CD8-positive, alpha-beta memory T cell (primary cell): ENCODE data around the gene RCSD1. TPM values are rescaled to one million over a fixed set of nuclear protein-coding genes. Genes with fewer than 3 reads are reported as not detected.
A peak's percentile ranks its signal among the peaks of the same experiment; 100 is the strongest.
"Not testable (repeated sequence)": the region's sequence is repeated elsewhere in the genome, so short reads cannot be mapped to it uniquely, and the experiment has no call there.

Source experiments
- CTCF ChIA-PET: fragments of 350-600 bp; sonication (Branson Sonifier 250); formaldehyde crosslinking; loops from one replicate; lab custom pipeline; 2021; ENCODE audit warnings: antibody characterized with exemption; lab: Charles Lee
- POLR2A ChIA-PET: fragments of 350-600 bp; sonication (Branson Sonifier 250); formaldehyde crosslinking; loops from one replicate; lab custom pipeline; 2021; ENCODE audit warnings: antibody characterized with exemption; lab: Charles Lee
- DNase-seq, 5 donors: peaks; one replicate each; pipeline versions ENCODE4 v3.0.0 to v3.0.0-alpha.2; 2020 to 2022; ENCODE audit warnings: mixed read lengths in 1 of 5
- H3K27ac ChIP-seq: one replicate; pipeline ENCODE4 v1.7.0; 2013; ENCODE audit warnings: low read depth, mild to moderate bottlenecking, low read length, moderate library complexity
- H3K27me3 ChIP-seq: 2 replicates; pipeline ENCODE4 v1.7.0; 2013; ENCODE audit warnings: low read length, mild to moderate bottlenecking; ENCODE audit not compliant: insufficient read depth, poor library complexity, severe bottlenecking
- H3K36me3 ChIP-seq: 2 replicates; pipeline ENCODE4 v1.7.0; 2013; ENCODE audit warnings: mild to moderate bottlenecking, low read length, moderate library complexity; ENCODE audit not compliant: insufficient read depth
- H3K4me1 ChIP-seq: 2 replicates; pipeline ENCODE4 v1.7.0; 2013; ENCODE audit warnings: mild to moderate bottlenecking, low read length, moderate library complexity; ENCODE audit not compliant: insufficient read depth
- H3K4me3 ChIP-seq: 2 replicates; pipeline ENCODE4 v1.7.0; 2013; ENCODE audit warnings: mild to moderate bottlenecking, low read length
- H3K9me3 ChIP-seq: 2 replicates; pipeline ENCODE4 v1.7.0; 2013; ENCODE audit warnings: mild to moderate bottlenecking, low read length
- H3K27ac Mint-ChIP-seq, 8 donors: one replicate each; pipeline ENCODE4 v1.8.0; 2020 to 2021; ENCODE audit warnings: mixed read lengths in 8 of 8, mild to moderate bottlenecking in 6 of 8, inconsistent platforms in 3 of 8, moderate library complexity in 3 of 8
- H3K27me3 Mint-ChIP-seq, 2 donors: one replicate each; pipeline ENCODE4 v1.8.0; 2020 to 2021; ENCODE audit warnings: mixed read lengths in 2 of 2, mild to moderate bottlenecking in 1 of 2, moderate library complexity in 1 of 2
- H3K36me3 Mint-ChIP-seq, 3 donors: one replicate each; pipeline ENCODE4 v1.8.0; 2020 to 2021; ENCODE audit warnings: mixed read lengths in 3 of 3, inconsistent platforms in 1 of 3, mild to moderate bottlenecking in 1 of 3
- H3K4me1 Mint-ChIP-seq, 3 donors: one replicate each; pipeline ENCODE4 v1.8.0; 2020 to 2021; ENCODE audit warnings: mixed read lengths in 3 of 3, inconsistent platforms in 1 of 3, mild to moderate bottlenecking in 1 of 3
- H3K4me3 Mint-ChIP-seq, 7 donors: one replicate each; pipeline ENCODE4 v1.8.0; 2020 to 2021; ENCODE audit warnings: mixed read lengths in 7 of 7, mild to moderate bottlenecking in 6 of 7, moderate library complexity in 4 of 7, inconsistent platforms in 2 of 7
- H3K9me3 Mint-ChIP-seq, 5 donors: one replicate each; pipeline ENCODE4 v1.8.0; 2020 to 2022; ENCODE audit warnings: mixed read lengths in 5 of 5, mild to moderate bottlenecking in 3 of 5, moderate library complexity in 2 of 5, inconsistent platforms in 1 of 5
- polyA plus RNA-seq: library from polyadenylated mRNA; unstranded; fragments of 300-500 nt; fragmentation: Illumina TruSeq; gene quantifications from one replicate; pipeline ENCODE4 v1.2.3, GENCODE V29; 2021
- total RNA-seq, 2 experiments: library from RNA; stranded (reverse); gene quantifications; one replicate each; pipeline ENCODE4 v1.2.3, GENCODE V29; 2021

The RCSD1 gene
- total and polyA plus RNA-seq, 3 experiments from 2014 or later, result 45.9 to 171 (median 47.9) TPM

DNA sequence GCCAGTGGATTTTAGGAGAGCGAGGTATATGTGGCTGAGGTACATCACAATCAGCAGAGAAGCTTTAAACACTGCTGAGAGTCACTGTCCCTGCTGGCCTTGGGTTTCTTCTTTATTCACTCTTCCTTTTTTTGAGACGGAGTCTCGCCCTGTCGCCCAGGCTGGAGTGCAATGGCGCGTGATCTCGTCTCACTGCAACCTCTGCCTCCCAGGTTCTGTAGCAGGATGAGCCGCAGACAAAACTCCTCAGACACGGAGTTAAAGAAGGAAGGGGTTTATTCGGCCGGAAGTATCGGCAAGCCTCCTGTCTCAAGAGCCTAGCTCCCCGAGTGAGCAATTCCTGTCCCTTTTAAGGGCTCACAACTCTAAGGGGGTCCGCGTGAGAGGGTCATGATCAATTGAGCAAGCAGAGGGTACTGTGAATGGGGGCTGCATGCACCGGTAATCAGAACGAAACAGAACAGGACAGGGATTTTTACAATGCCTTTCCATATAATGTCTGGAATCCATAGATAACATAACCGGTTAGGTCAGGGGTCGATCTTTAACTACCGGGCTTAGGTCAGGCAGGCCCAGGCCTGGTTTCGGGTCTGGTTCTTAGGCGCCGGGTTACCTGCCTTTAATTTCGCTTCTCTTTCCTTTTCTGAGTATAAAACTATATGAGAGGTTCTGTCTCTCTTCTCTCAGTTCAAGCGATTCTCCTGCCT is 89.8 kb downstream of the RCSD1 start:
- CTCF ChIA-PET, result not testable (repeated sequence)
- peak overlapping the region in 3 of 7 donors; percentile 3 to 93 (median 46) for H3K4me3 Mint-ChIP-seq

DNA sequence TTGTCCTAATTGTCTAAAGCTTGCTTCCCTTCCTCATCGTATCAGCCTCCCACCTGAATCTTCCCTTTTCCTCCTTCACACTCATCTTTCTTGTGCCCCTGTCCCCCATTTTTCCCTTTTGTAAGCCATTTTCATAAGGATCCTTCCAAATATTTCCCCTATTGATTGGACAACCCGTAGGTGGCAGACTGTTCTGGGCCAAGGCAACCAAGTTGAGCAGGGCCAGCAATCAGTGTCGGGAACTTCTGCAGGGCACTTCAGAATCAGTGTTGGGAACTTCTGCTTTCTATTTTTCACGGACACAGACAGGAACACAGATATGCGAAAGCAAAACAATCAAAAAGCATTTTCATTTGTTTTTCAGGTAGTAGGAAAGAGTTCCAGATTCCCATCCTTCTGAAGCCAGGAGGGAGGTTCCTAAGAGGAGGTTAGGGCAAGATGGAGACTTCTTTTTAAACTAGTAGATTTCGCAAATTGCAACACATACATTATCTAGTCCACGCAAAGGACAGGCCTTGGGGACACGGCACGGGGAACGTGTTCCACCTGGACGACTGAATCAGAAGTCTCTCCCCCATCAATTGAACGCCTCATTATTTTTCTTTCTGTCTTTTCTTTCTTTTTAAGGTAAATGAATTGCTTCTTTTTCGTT is 91.1 kb downstream of the RCSD1 start:
- ChIA-PET POLR2A (no interaction called here), CTCF (no interaction called here)
- Mint-ChIP-seq H3K4me3 (peak overlapping the region; percentile 87 to 98 (median 96)), H3K27me3 (peaks cover 0 to 2% of the 10 kb centered on the region in 2 donors), H3K36me3 (peaks cover 0 to 3% (median 1%) of the 10 kb centered on the region in 3 donors), H3K27ac (peak overlapping the region; percentile 42 to 88 (median 66)), H3K4me1 (peaks cover 21 to 41% (median 34%) of the 10 kb centered on the region in 3 donors), H3K9me3 (no peaks in the 10 kb centered on the region)
- Histone ChIP-seq H3K27me3 (no peaks in the 10 kb centered on the region), H3K36me3 (no peaks in the 10 kb centered on the region), H3K4me1 (peaks cover 32% of the 10 kb centered on the region), H3K4me3 (peak overlapping the region; percentile 72), H3K27ac (peak overlapping the region; percentile 59), H3K9me3 (no peaks in the 10 kb centered on the region)
- peak in 1 of 5 donors; percentile 10 for DNase-seq

More for the DNA sequence above, 89.8 kb downstream of the RCSD1 start:
- DNase-seq, H3K27me3 Mint-ChIP-seq, H3K9me3 Mint-ChIP-seq, POLR2A ChIA-PET, H3K27me3 ChIP-seq, H3K36me3 Mint-ChIP-seq, H3K27ac ChIP-seq, H3K36me3 ChIP-seq, H3K9me3 ChIP-seq, H3K4me3 ChIP-seq: not testable (repeated sequence)
- H3K4me1 Mint-ChIP-seq, result peaks cover 27 to 53% (median 40%) of the 10 kb centered on the region in 3 donors
- peaks cover 32% of the 10 kb centered on the region for H3K4me1 ChIP-seq
- peak overlapping the region in 3 of 8 donors; percentile 18 to 66 (median 30) for H3K27ac Mint-ChIP-seq

DNA sequence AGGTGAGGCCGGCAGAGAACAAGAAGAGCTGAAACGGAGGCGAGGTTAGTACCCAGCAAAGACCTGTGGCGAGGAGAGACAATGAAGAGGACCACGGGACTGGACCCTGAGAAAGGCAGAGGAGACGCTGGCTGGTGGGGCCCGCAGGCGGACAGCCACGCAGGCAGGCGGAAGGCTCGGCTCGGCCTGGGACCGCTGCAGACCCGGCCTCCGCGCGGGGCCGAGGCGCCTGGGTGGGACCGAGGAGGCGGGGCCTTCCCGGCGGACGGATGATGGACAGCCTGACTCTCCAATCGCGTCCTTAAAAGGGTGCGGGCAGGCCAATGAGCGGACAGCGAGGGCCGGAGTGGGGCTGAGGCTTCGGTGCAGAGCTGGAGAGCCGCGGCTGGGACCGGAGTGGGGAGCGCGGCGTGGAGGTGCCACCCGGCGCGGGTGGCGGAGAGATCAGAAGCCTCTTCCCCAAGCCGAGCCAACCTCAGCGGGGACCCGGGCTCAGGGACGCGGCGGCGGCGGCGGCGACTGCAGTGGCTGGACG is 91.7 kb downstream of the RCSD1 start, which contains the start of gene MPZL1:
TSS of gene MPZL1 (plus strand) at position 366 of the 535 bp plus-strand sequence. CDS start 170 bp downstream, outside the sequence.
- CTCF ChIA-PET, result no interaction called here
- peak within 1 kb of the TSS; percentile 59 for H3K27ac ChIP-seq
- POLR2A ChIA-PET, result no interaction called here

DNA sequence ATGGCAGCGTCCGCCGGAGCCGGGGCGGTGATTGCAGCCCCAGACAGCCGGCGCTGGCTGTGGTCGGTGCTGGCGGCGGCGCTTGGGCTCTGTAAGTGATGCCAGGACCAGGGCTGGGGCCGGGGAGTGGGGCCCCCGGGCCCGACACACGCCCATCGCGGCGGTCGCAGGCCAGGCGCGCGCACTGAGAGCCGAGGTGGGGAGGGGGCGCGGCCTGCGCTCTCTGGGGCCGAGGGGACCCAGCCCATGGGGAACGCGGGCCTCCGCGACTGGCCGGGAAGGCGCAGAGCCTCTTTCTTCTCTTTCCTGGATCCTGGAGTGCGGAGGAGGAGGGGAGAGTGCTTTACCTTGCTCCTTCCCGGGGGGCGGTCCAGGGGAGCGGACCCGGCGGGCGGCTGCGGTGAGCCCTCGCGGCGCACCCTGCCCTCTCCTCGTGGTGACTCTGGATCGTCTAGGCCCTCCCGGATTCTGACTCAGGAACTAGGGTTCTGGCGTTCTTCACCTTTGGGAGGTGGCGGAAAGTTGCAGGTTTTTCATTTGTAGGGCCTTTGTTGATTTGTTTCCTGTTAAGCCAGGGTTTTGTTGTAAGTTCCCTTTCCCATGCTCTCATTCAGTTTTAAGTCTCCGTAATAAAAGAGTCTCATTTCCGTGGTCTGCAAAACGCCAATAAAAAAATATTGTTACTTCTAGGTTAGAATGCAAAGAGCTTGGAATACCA is 92.3 kb downstream of the RCSD1 start:
- Mint-ChIP-seq H3K4me1 (peaks cover 16 to 35% (median 29%) of the 10 kb centered on the region in 3 donors), H3K36me3 (peaks cover 0 to 3% (median 1%) of the 10 kb centered on the region in 3 donors), H3K4me3 (peak overlapping the region; percentile 87 to 98 (median 96)), H3K27me3 (peaks cover 0 to 5% of the 10 kb centered on the region in 2 donors), H3K27ac (peak overlapping the region in 6 of 8 donors; percentile 40 to 71 (median 56)), H3K9me3 (no peaks in the 10 kb centered on the region)
- H3K27me3 ChIP-seq, result no peaks in the 10 kb centered on the region
- no peaks in the 10 kb centered on the region for H3K36me3 ChIP-seq
- H3K4me3 ChIP-seq, result peak overlapping the region; percentile 72
- no peaks in the 10 kb centered on the region for H3K9me3 ChIP-seq
- ChIA-PET POLR2A (no interaction called here), CTCF (interaction anchor here (0.7 kb wide), 1 partner anchor 13 kb away, joined by 3 read pairs; no protein-coding TSS in a partner anchor)
- peak overlapping the region; percentile 59 for H3K27ac ChIP-seq
- H3K4me1 ChIP-seq, result peaks cover 32% of the 10 kb centered on the region
- DNase-seq, result peak; percentile 3 to 52 (median 28)

More for the DNA sequence above, 91.7 kb downstream of the RCSD1 start, which contains the start of gene MPZL1:
- Mint-ChIP-seq H3K9me3 (no peaks in the 10 kb centered on the region), H3K4me1 (peaks cover 22 to 40% (median 34%) of the 10 kb centered on the region in 3 donors), H3K27me3 (peaks cover 0 to 5% of the 10 kb centered on the region in 2 donors), H3K4me3 (peak within 1 kb of the TSS; percentile 87 to 98 (median 96)), H3K36me3 (peaks cover 0 to 3% (median 1%) of the 10 kb centered on the region in 3 donors), H3K27ac (peak within 1 kb of the TSS; percentile 66 to 92 (median 81))
- Histone ChIP-seq H3K27me3 (no peaks in the 10 kb centered on the region), H3K4me3 (peak within 1 kb of the TSS; percentile 72), H3K4me1 (peaks cover 32% of the 10 kb centered on the region), H3K36me3 (no peaks in the 10 kb centered on the region), H3K9me3 (no peaks in the 10 kb centered on the region)
- DNase-seq, result peak; percentile 80 to 93 (median 86)

DNA sequence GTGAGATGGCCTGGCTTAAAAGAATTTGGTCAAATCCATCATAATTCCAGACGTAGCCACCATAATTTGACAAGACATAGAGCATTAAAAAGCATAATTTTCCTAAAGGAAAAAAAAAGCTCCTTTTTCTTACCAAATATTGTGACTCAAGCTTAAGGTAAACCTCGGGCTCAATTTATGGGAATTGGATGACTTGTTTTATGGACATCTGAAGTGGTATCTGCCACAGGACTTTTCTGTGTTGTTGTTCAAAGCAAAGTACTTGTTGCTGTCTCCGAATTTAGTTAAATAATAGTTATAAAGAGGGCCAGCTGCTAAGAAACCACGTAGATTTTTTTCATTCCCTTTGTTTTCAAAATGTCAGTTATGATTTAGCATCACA is 92.8 kb downstream of the RCSD1 start:
- Mint-ChIP-seq H3K36me3 (peaks cover 0 to 3% (median 1%) of the 10 kb centered on the region in 3 donors), H3K27me3 (peaks cover 0 to 5% of the 10 kb centered on the region in 2 donors), H3K27ac (peak overlapping the region in 4 of 8 donors; percentile 40 to 71 (median 54)), H3K9me3 (no peaks in the 10 kb centered on the region), H3K4me3 (peak overlapping the region; percentile 85 to 98 (median 96)), H3K4me1 (peaks cover 16 to 35% (median 29%) of the 10 kb centered on the region in 3 donors)
- Histone ChIP-seq H3K9me3 (no peaks in the 10 kb centered on the region), H3K27ac (peak overlapping the region; percentile 59), H3K4me3 (peak overlapping the region; percentile 72), H3K36me3 (no peaks in the 10 kb centered on the region), H3K4me1 (peaks cover 32% of the 10 kb centered on the region), H3K27me3 (no peaks in the 10 kb centered on the region)
- ChIA-PET CTCF (interaction anchor here (0.7 kb wide), 1 partner anchor 13 kb away, joined by 3 read pairs; no protein-coding TSS in a partner anchor), POLR2A (no interaction called here)
- DNase-seq, result no peak

DNA sequence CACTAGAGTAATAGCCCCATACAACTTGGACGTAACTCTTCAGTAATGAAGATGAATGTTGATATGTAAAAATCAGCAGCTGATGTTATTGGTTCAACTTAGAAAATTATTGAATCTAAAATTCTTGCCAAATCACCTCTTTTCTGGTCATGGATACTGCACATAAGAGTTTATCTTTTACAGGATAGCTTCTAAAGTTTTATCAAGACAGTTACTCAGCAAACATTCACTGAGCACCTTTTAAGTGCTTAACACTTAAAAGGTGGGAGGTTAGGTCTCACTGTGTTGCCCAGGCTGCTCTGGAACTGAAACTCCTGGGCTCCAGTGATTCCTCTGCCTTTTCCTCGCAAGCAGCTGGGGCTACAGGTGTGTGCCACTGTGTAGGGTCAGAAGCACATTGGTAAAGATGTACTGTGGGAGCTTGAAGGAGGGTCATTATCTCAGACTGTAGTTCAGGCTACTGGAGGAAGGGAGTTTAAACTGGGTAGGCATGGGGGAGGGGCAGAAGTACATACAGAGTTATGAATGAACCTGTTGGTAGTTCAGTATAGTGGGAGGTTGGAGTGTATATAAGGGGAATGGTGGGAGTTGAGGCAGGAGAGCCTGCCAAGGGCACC is 93.8 kb downstream of the RCSD1 start:
- peaks cover 27% of the 10 kb centered on the region for H3K4me1 ChIP-seq
- Mint-ChIP-seq H3K4me3 (peak overlapping the region in 3 of 7 donors; percentile 87 to 97 (median 93)), H3K27ac (peak overlapping the region in 1 of 8 donors; percentile 51), H3K36me3 (peaks cover 0 to 3% (median 1%) of the 10 kb centered on the region in 3 donors), H3K27me3 (peaks cover 0 to 5% of the 10 kb centered on the region in 2 donors), H3K4me1 (peaks cover 16 to 35% (median 29%) of the 10 kb centered on the region in 3 donors), H3K9me3 (no peaks in the 10 kb centered on the region)
- no peaks in the 10 kb centered on the region for H3K27me3 ChIP-seq
- ChIA-PET POLR2A (no interaction called here), CTCF (interaction anchor here (2.5 kb wide), 1 partner anchor 9 kb away, joined by 10 read pairs; no protein-coding TSS in a partner anchor)
- H3K9me3 ChIP-seq, result no peaks in the 10 kb centered on the region
- no peaks in the 10 kb centered on the region for H3K36me3 ChIP-seq
- H3K27ac ChIP-seq, result no peak overlapping the region
- no peak overlapping the region for H3K4me3 ChIP-seq
- no peak for DNase-seq

DNA sequence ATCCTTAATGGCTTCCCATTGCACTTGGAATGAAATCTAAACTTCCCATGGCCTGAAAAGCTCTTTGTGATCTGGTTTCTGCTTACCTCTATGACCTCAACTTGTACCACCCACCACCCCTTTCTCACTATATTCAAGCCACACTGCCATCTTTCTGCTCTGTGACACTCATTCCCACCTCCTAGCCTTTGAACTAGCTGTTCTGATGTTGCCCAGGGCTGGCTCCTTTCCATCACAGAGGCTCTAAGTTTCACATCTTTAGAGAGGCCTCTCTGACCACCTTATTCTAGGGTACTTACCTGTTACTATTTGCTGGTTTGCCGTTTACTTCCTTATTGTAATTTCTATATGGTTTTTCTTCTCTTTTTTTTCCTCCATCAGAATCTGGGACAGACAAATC is 96.0 kb downstream of the RCSD1 start:
- H3K4me1 ChIP-seq, result peaks cover 14% of the 10 kb centered on the region
- H3K9me3 ChIP-seq, result no peaks in the 10 kb centered on the region
- H3K36me3 Mint-ChIP-seq, result peaks cover 0 to 3% (median 1%) of the 10 kb centered on the region in 3 donors
- H3K9me3 Mint-ChIP-seq, result no peaks in the 10 kb centered on the region
- no peak overlapping the region for H3K4me3 ChIP-seq
- H3K4me3 Mint-ChIP-seq, result peak overlapping the region in 1 of 7 donors; percentile 80
- POLR2A ChIA-PET, result no interaction called here
- CTCF ChIA-PET, result no interaction called here
- H3K27me3 Mint-ChIP-seq, result peaks cover 0 to 5% of the 10 kb centered on the region in 2 donors
- no peak overlapping the region for H3K27ac Mint-ChIP-seq
- H3K36me3 ChIP-seq, result no peaks in the 10 kb centered on the region
- DNase-seq, result no peak
- peaks cover 14 to 22% (median 20%) of the 10 kb centered on the region in 3 donors for H3K4me1 Mint-ChIP-seq
- no peaks in the 10 kb centered on the region for H3K27me3 ChIP-seq
- no peak overlapping the region for H3K27ac ChIP-seq
